GM12878 (cell line): Measurements from ENCODE around the gene AP3D1. TPM values are rescaled to one million over a fixed set of nuclear protein-coding genes. Genes with fewer than 3 reads are reported as not detected.

Experiments
- ATF3 ChIP-seq: IDR thresholded peaks from 2 replicates; pipeline ENCODE4 v1.6.1; 2011; ENCODE audit warnings: low read depth, mild to moderate bottlenecking, low read length, moderate library complexity, borderline replicate concordance; ENCODE audit errors: extremely low read depth
- BCLAF1 ChIP-seq: fragments of 450-650 bp; IDR thresholded peaks from 2 replicates; pipeline ENCODE4 v1.6.1; 2017; ENCODE audit warnings: antibody characterized with exemption, mild to moderate bottlenecking, moderate library complexity
- BMI1 ChIP-seq: fragments of 450-650 bp; IDR thresholded peaks from 2 replicates; pipeline ENCODE4 v1.6.1; 2016; ENCODE audit warnings: mild to moderate bottlenecking, moderate library complexity, borderline replicate concordance
- BRCA1 ChIP-seq: IDR thresholded peaks from 2 replicates; pipeline ENCODE4 v1.6.1; 2011; ENCODE audit warnings: low read depth, low read length, improper control_type of control experiment
- CBFB ChIP-seq: IDR thresholded peaks from 2 replicates; pipeline ENCODE4 v1.6.1; 2016; ENCODE audit warnings: antibody characterized with exemption, low read depth
- CBX5 ChIP-seq: sonication (generic); IDR thresholded peaks from 2 replicates; pipeline ENCODE4 v1.6.1; 2016; ENCODE audit warnings: low read depth, moderate library complexity, mild to moderate bottlenecking, inconsistent platforms
- CEBPZ ChIP-seq: fragments of 150-350 bp; IDR thresholded peaks from 2 replicates; pipeline ENCODE4 v1.6.1; 2016; ENCODE audit warnings: low read depth, low read length
- EP300 ChIP-seq, 2 experiments: fragments of 150-350 bp in 1 of 2; IDR thresholded peaks; 2 replicates each; pipeline ENCODE4 v1.6.1; 2011 to 2012; ENCODE audit warnings: low read depth in 2 of 2, low read length in 2 of 2, borderline replicate concordance in 1 of 2, improper control_type of control experiment in 1 of 2, inconsistent platforms in 1 of 2; ENCODE audit not compliant: control insufficient read depth in 1 of 2
- HDAC2 ChIP-seq: fragments of 200-600 bp; sonication (generic); IDR thresholded peaks from 2 replicates; pipeline ENCODE4 v1.6.1; 2017
- LARP7 ChIP-seq: fragments of 450-650 bp; IDR thresholded peaks from 2 replicates; pipeline ENCODE4 v1.6.1; 2017; ENCODE audit warnings: mild to moderate bottlenecking
- MTA2 ChIP-seq: fragments of 450-650 bp; IDR thresholded peaks from 2 replicates; pipeline ENCODE4 v1.6.1; 2016; ENCODE audit warnings: low read depth, mild to moderate bottlenecking, moderate library complexity
- NFIC ChIP-seq: IDR thresholded peaks from 2 replicates; pipeline ENCODE4 v1.6.1; 2012; ENCODE audit warnings: low read depth, mild to moderate bottlenecking, inconsistent platforms, low read length, moderate library complexity
- STAT1 ChIP-seq: fragments of 450-650 bp; conservative IDR thresholded peaks from 2 replicates; pipeline ENCODE4 v1.6.1; 2014; ENCODE audit warnings: antibody characterized with exemption, mild to moderate bottlenecking
- YBX1 ChIP-seq: fragments of 450-650 bp; IDR thresholded peaks from 2 replicates; pipeline ENCODE4 v1.6.1; 2016; ENCODE audit warnings: antibody characterized with exemption
- YY1 ChIP-seq: IDR thresholded peaks from 2 replicates; pipeline ENCODE4 v1.6.1; 2011; ENCODE audit warnings: low read depth, mild to moderate bottlenecking, low read length
- ZBTB40 ChIP-seq: fragments of 450-650 bp; IDR thresholded peaks from 2 replicates; pipeline ENCODE4 v1.6.1; 2016; ENCODE audit warnings: mild to moderate bottlenecking, moderate library complexity, borderline replicate concordance
- ZNF622 ChIP-seq: fragments of 450-650 bp; IDR thresholded peaks from 2 replicates; pipeline ENCODE4 v1.6.1; 2017; ENCODE audit warnings: mild to moderate bottlenecking, inconsistent platforms
- polyA plus RNA-seq, 11 experiments: library from polyadenylated mRNA; depleted of rRNA in 4 of 11; unstranded in 6 of 11; stranded (reverse) in 5 of 11; fragments of >200 nt; fragmentation: Nextera tagmentation in 4 of 11; fragmentation: Illumina TruSeq in 1 of 11; extraction: Ambion mirVana in 4 of 11; extraction: Trizol in 1 of 11; gene quantifications; 1 replicate in 1 of 11; 2 replicates in 10 of 11; pipeline versions ENCODE4 v1.2.1 to v1.2.3, GENCODE V29; 2011 to 2016; ENCODE audit warnings: inconsistent platforms in 2 of 11, missing spikeins in 2 of 11, low read depth in 1 of 11
- total RNA-seq, 4 experiments: library from RNA; depleted of rRNA in 3 of 4; stranded (reverse); fragments of >200 nt in 3 of 4; fragmentation: Illumina TruSeq in 1 of 4; extraction: Trizol in 1 of 4; gene quantifications; 2 replicates each; pipeline versions ENCODE4 v1.2.1 to v1.2.3, GENCODE V29; 2013 to 2021

Gene AP3D1
- total and polyA plus RNA-seq, 10 of the 15 experiments (the other 5 are each of a cell fraction or from before 2014, with no cell fraction given), result 1.5 to 108 (median 59.1) TPM

GRCh38 chr19:2168619-2169424 is 17.5 kb upstream of the AP3D1 start (continued):
- no peak; the same call in none of the 2 replicates for TF ChIP-seq NFIC
- TF ChIP-seq EP300 (IDR thresholded peaks at IDR 0.05; ENCODE audit: borderline replicate concordance in 1 of 2, control insufficient read depth in 1 of 2, low read depth in 2 of 2, low read length in 2 of 2), result peak; percentile 52 to 75; a peak in 2 of 4 replicates
- TF ChIP-seq STAT1, result no peak; the same call in 1 of the 2 replicates
- TF ChIP-seq ZNF622, result no peak
- TF ChIP-seq ATF3, result no peak
- peak; percentile 88 for TF ChIP-seq MTA2
- TF ChIP-seq BCLAF1, result no peak
- no peak for TF ChIP-seq ZBTB40
- no peak; the same call in 1 of the 2 replicates for TF ChIP-seq LARP7
- no peak for TF ChIP-seq CEBPZ
- TF ChIP-seq HDAC2, result no peak
- no peak for TF ChIP-seq BMI1
- TF ChIP-seq CBX5, result no peak
- TF ChIP-seq BRCA1, result no peak
- peak; percentile 60; the same call in 1 of the 2 replicates for TF ChIP-seq CBFB
- no peak for TF ChIP-seq YBX1
- peak; percentile 37; the same call in 1 of the 2 replicates for TF ChIP-seq YY1
